SK-N-MC (cell line): ENCODE measurements around the gene ADAMTS1.

Source experiments
- EZH2 ChIP-seq: fragments of 200-600 bp; sonication (generic); IDR thresholded peaks from one replicate; pipeline ENCODE4 v1.6.1; 2017; ENCODE audit warnings: antibody characterized with exemption
- POLR2AphosphoS5 ChIP-seq: IDR thresholded peaks from 2 replicates; pipeline ENCODE4 v1.6.1; 2012; ENCODE audit warnings: mild to moderate bottlenecking, low read depth, low read length, borderline replicate concordance

GRCh38 chr21:26852423-26852822, 7.2 kb upstream of the ADAMTS1 start:
- TF ChIP-seq EZH2 = no peak
- TF ChIP-seq POLR2AphosphoS5 = no peak
